Dermis microvascular lymphatic vessel endothelial cell (primary cell): ENCODE results near the gene NUP93. TPM values are rescaled to one million over a fixed set of nuclear protein-coding genes. Genes with fewer than 3 reads are reported as not detected.
"Not testable (repeated sequence)": the region's sequence is repeated elsewhere in the genome, so short reads cannot be mapped to it uniquely, and the experiment has no call there.

Experiments used
- DNase-seq, 2 donors: peaks; one replicate each; pipeline versions ENCODE4 v3.0.0 to v3.0.0-alpha.2; 2010; ENCODE audit warnings: low read depth in 2 of 2
- total RNA-seq: library from RNA; depleted of rRNA; stranded (reverse); fragments of >200 nt; gene quantifications from 2 replicates; pipeline ENCODE4 v1.2.1, GENCODE V29; 2014

The NUP93 gene
- total RNA-seq, 1 donor from 2014 or later: 85.4 TPM

- DNase-seq: no peak
These were observed 20.4 kb upstream of the NUP93 start for GRCh38 chr16:56709443-56710040.

GRCh38 chr16:56710181-56710737, 19.7 kb upstream of the NUP93 start:
- no peak for DNase-seq

GRCh38 chr16:56711862-56712261, 18.1 kb upstream of the NUP93 start:
- DNase-seq: no peak

- no peak for DNase-seq
These were observed 16.1 kb upstream of the NUP93 start for GRCh38 chr16:56713794-56714193.

GRCh38 chr16:56715126-56715525, 14.8 kb upstream of the NUP93 start:
- DNase-seq: no peak

GRCh38 chr16:56716761-56717160, 13.2 kb upstream of the NUP93 start:
- no peak for DNase-seq

- DNase-seq: not testable (repeated sequence)
These were observed 12.4 kb upstream of the NUP93 start for GRCh38 chr16:56717532-56717931.

GRCh38 chr16:56722200-56722842, 7.6 kb upstream of the NUP93 start:
- no peak for DNase-seq

- no peak for DNase-seq
These were observed 5.7 kb upstream of the NUP93 start for GRCh38 chr16:56724191-56724590.

GRCh38 chr16:56726283-56726682, 3.6 kb upstream of the NUP93 start:
- no peak for DNase-seq

GRCh38 chr16:56726926-56727325, 3.0 kb upstream of the NUP93 start:
- DNase-seq: no peak

- no peak for DNase-seq
These were observed 1.9 kb upstream of the NUP93 start for GRCh38 chr16:56728027-56728426.

- DNase-seq: no peak
These were observed 772 bp upstream of the NUP93 start for GRCh38 chr16:56728980-56729734.

GRCh38 chr16:56732366-56732765, 2.4 kb downstream of the NUP93 start:
- DNase-seq: no peak

GRCh38 chr16:56732832-56733231, 2.9 kb downstream of the NUP93 start:
- no peak for DNase-seq

GRCh38 chr16:56734429-56734828, 4.5 kb downstream of the NUP93 start:
- DNase-seq: no peak

- no peak for DNase-seq
These were observed 6.5 kb downstream of the NUP93 start for GRCh38 chr16:56736476-56736875.

GRCh38 chr16:56737539-56737938, 7.6 kb downstream of the NUP93 start:
- no peak for DNase-seq

- DNase-seq: no peak
These were observed 8.3 kb downstream of the NUP93 start for GRCh38 chr16:56738221-56738620.

- not testable (repeated sequence) for DNase-seq
These were observed 9.4 kb downstream of the NUP93 start for GRCh38 chr16:56739378-56739777.

- DNase-seq: no peak
These were observed 11.5 kb downstream of the NUP93 start for GRCh38 chr16:56741399-56741798.
